Activated CD4-positive, CD25-positive, alpha-beta regulatory T cell treated with anti-CD3 and anti-CD28 coated beads, Interleukin-2, amount 50 U/mL, for 72 hours (primary cell): ENCODE results near the gene SLC4A5.
A peak's percentile ranks its signal among the peaks of the same experiment; 100 is the strongest.
"Not testable (repeated sequence)": the region's sequence is repeated elsewhere in the genome, so short reads cannot be mapped to it uniquely, and the experiment has no call there.

Source experiments
- DNase-seq: peaks from one replicate; pipeline ENCODE4 v3.0.0; 2021

SLC4A5 gene

DNA sequence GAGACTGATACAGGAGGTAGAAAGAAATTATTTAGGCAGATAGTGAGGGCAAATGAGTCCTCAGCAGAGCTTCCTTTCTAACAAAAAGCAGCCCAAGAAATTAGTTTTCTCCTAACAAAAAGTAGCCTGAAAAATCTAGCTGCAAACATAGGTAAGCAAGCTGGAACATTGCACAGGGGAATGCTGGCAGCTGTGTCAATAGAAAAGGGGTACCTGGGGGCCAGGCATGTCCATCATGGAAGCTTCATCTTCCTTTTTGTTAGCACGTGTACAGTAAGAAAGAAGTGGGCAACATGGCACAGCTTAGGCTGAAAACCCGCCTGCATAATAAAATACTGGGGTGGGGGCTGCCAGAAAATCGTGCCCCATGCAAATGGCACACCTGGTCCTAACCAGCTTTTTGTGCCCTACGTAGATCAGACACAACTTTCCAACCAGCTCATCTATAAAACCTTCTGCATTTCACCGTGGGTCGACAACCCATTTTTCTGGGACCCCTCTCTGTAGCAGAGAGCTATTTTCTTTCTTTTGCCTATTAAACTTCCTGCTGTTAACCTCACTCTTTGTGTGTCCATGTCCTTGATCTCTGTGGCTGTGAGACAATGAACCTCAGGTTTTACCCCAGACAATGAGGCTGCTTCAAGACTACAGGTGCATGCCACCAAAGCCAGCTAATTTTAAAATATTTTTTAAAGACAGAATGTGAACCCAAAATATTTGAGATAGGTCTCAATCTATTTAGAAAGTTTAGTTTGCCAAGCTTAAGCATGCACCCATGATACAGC, 151.4 kb downstream of the SLC4A5 start:
- no peak for DNase-seq

DNA sequence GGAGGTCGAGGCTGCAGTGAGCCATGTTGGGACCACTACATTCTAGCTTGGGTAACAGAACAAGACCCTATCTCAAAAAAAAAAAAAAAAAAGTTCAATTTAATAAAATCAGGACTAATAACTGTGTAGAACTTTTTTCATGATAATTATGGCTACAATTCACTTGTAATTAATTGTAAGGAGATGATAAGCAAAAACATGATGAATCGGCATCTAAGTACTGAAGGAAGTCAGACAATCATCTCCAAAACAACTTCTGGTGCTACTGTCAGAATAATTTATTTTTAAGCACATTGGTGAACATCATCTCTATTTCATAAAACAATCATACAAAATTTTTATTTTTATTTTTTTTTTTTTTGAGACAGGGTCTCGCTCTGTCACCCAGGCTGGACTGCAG, 154.5 kb downstream of the SLC4A5 start:
- no peak for DNase-seq

DNA sequence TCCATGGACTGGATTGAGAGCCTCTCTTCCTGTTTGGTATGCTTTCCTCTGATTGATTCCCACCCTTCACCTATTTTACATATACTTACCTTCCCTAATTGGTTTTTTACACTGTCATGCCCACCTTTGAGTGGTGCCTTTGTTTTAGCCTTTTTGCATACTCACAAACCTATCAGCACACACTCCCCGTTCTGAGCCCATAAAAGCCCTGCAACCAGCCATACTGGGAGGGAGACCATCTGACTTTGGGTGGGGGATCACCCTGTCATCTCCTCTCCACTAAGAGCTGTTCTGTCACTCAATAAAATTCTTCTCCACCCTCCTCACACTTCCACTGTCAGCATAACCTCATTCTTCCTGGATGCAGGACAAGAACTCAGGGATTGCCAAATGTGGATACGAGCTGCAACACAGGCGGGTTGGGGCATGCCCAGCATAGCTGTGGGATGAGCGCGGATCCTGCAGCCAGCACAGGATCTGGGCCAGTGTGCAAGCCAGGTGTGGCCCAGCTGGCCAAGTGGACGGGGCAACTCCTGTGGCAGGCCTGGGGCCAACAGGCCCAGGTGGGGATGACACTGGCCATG, 155.1 kb downstream of the SLC4A5 start:
- DNase-seq = no peak

DNA sequence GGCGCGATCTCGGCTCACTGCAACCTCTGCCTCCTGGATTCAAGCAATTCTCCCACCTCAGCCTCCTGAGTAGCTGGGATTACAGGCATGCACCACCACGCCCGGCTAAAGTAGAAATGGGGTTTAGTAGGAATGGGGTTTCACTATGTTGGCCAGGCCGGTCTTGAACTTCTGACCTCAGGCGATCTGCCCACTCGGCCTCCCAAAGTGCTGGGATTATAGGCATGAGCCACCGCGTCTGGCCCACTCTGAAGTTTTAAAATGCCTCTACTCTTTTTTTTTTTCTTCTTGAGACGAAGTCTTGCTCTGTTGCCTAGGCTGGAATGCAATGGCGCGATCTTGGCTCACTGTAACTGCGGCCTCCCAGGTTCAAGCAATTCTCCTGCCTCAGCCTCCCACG, 156.5 kb downstream of the SLC4A5 start:
- DNase-seq = not testable (repeated sequence)

DNA sequence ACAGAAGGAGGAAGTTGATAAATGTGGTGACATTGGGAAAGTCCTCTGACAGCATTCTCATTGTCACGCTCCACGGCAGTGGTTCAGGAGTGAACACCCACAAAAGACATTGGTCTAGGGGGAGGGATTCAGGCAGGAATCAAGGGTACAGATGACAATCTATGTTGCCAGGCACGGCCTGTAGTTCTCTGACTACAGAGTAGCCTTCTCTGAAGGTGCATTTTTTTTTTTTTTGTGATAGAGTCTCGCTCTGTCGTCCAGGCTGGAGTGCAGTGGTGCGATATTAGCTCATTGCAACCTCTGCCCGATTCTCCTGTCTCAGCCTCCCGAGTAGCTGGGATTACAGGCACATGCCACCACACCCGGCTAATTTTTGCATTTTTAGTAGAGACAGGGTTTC, 157.2 kb downstream of the SLC4A5 start:
- DNase-seq = no peak

DNA sequence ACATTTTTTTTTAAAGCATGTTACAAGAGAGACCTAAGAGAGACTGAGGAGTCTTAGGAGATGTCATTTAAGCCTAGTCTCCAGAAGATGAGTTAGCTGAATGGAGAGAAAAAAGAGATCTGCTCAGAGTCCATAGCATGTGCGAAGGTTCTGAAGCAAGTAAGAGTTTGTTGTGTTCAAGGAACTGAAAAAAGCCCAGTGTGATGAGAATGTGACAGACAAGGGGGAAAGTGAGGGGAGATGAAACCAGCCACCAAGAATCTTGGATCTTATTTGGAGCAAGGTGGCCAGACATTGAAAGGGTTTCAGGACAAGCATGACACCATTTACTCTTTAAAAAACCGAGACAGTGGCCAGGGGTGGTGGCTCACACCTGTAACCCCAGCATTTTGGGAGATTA, 159.3 kb downstream of the SLC4A5 start:
- DNase-seq = no peak

DNA sequence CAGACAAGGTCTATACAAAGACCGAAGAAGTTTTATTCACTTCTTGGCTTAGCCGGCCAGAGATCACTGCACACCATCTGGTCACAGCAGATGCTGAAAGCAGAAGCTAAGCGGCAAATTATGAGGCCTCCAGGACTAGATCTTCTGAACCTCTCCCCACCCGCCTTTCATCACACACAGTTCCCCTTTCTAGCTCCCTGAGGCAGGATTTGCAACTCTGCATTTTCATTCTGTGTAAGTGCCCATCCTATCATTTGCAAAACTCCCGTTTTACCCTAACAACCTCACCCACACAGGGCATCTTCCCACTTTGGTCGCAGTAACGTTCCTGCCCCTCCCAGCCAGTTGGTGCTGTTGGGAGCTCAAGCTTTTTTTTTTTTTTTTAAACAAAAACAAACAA, 161.5 kb downstream of the SLC4A5 start:
- DNase-seq = no peak

DNA sequence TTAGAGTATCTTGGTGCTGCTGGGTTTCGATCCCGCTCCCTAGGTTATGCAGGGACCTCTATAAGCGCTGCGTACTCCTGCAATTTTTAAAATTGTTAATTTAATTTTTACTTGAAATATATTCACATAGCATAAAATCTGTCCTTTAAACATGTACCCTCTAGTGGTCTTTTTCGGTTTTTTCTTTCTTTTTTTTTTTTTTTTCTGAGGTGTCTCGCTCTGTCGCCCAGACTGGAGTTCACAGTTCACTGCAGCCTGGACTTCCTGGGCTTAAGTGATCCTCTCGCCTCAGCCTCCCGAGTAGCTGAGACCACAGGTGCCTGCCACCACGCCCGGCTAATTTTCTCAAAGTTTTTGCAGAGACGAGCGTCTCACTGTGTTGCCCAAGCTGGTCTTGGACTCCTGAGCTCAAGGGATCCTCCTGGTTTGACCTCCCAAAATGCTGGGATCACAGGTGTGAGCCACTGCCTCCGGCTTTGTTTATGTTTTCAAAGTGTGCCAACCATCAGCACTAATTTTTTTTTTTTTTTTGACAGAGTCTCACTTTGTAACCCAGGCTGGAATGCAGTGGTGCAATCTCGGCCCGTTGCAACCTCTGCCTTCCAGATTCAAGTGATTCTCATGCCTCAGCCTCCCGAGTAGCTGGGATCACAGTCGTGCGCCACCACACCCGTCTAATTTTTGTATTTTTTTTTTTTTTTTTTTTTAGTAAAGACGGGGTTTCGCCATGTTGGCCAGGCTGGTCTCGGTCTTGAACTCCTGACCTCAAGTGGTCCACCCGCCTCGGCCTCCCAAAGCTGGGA, 164.0 kb downstream of the SLC4A5 start:
- DNase-seq = no peak

DNA sequence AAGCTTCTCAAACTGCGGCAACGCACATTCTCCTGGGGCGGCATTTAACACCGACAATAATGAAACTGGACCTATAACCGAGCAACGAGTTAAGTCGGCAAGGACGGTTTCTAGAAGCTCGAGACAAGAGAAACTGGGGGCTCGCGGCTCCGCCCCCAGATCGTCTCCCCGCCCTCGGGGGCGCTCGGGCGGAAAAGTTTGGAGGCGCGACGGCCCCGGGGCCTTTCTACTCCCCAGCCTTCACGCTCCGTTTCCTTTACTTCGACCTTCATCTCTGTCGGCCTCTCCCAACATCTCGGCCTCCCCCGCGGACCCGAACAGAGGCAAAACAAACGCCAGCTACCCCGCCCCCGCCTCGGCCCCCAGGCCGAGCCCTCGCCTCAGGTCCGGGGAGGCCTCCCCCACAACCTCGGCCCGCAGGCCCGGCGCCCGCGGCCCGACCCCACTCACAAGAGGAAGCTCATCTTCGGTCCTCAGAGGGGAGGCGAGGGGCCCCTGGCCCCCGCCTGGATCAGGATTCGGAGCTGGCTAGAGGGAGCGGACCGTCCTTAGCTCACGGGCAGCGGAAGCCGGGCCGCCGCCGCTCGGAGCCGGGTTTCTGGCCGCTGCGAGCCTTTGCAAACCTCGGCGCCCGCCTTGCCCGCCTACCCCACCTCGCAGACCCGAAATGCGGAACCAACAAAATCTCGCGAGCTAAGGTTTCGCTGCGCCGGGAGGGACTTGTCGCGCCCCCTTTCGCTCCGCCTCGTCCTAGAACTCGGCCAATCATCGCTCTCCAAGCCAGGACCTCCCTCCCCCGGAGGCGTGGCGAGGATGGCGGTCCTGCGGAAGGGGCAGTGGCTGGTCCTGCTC, 164.8 kb downstream of the SLC4A5 start, which contains the start of gene MOB1A:
Gene MOB1A (minus strand): TSS at position 669 of the 852 bp plus-strand sequence. CDS start 205 bp downstream, at position 464.
- DNase-seq = peak; percentile 98

DNA sequence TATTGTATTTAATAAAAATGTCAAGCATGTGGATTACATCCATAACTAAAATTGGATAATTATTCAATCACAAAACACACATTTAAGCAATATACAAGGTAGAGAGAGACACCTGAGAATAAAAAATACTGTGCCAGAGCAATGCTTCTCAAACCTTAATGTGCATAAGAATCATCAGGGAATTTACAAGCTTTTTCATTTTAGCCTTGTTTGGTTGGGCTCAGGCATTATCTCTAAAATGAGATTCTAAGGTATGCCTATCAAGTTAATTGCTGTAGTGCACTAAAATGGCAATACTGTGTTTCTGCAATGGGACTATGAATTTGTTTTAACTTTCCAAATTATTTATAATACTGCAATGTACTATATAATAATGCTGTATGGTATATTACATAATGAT, 165.5 kb downstream of the SLC4A5 start:
- no peak for DNase-seq

DNA sequence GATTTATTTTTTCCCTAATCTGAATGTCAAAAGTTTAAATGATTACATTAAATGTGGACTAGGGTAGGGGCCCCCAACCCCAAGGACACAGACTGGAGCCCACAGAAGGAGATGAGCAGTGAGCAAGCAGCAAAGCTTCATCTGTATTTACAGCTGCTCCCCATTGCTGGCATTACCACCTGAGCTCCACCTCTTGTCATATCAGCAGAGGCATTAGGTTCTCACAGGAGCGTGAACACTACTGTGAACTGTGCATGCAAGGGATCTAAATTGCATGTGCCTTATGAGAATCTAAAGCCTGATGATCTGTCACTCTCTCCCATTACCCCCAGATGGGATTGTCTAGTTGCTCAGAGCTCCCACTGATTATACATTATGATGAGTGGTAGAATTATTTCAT, 168.3 kb downstream of the SLC4A5 start:
- DNase-seq = no peak

DNA sequence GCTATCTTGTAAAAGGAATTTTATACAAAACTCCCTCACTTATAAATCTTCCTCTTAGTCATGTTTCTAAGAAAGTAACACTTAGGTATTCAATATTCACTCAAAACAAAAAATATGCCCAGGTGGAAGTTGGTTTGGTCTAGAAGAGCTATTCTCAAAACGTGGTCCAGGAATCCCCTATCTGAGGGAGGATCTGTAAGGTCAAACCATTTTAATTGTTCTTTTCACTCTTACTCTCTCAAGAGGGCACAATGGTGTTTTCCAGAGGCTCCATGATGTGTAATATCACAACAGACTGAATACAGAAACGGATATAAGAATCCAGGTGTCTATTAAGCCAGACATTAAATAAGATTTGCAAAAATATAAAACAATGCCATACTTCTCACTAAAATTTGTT, 174.5 kb downstream of the SLC4A5 start:
- no peak for DNase-seq
